ENCODE results near the gene TMEM178B. TPM values are rescaled to one million over a fixed set of nuclear protein-coding genes. Genes with fewer than 3 reads are reported as not detected.

TMEM178B gene
- total and polyA plus RNA-seq, 7 donors: 0.16 to 4.7 (median 1.4) TPM; not detected in 2

GRCh38 chr7:141408440-141408839, 334.6 kb downstream of the TMEM178B start:
- no peaks in the 10 kb centered on the region for H3K27me3 ChIP-seq
- WGBS, 2 donors: 51 to 58% methylated on average over 3 of the region's 3 CpGs
- no peaks in the 10 kb centered on the region for H3K36me3 ChIP-seq
- no peaks in the 10 kb centered on the region for H3K4me1 ChIP-seq
- intact Hi-C loops (cut with DNase I): no loop called here
- H3K27ac ChIP-seq: no peak overlapping the region
- H3K9me3 ChIP-seq: no peaks in the 10 kb centered on the region
- H3K4me3 ChIP-seq: no peak overlapping the region
- no peak for DNase-seq
- TF ChIP-seq POLR2AphosphoS5 (IDR thresholded peaks at IDR 0.05) (no peak), POLR2A (IDR thresholded peaks at IDR 0.05) (no peak), EP300 (IDR thresholded peaks at IDR 0.05) (no peak), CTCF (IDR thresholded peaks at IDR 0.05) (no peak)

DNA sequence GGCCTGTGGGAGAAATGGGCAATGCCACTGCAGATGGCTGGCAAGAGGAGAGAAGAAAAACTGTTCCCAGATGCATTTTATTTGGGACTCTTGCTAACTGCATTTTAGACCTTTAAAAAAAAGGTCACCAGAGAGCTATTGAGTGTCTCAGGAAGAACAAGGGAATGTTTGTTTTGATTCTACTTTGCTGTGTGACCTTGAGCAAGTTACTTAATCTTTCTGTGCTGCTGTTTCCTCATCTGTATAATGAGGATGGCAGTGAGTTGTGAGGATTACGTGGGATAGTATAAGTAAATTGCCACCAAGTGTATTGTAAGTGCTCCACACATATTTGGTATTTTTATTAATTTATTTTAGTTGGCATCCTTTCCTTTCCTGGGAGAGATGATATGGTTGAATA, 335.4 kb downstream of the TMEM178B start:
- Histone ChIP-seq H3K27ac (no peak overlapping the region), H3K36me3 (no peaks in the 10 kb centered on the region), H3K4me1 (no peaks in the 10 kb centered on the region), H3K9me3 (no peaks in the 10 kb centered on the region), H3K4me3 (no peak overlapping the region), H3K27me3 (no peaks in the 10 kb centered on the region)
- intact Hi-C loops (cut with DNase I): no loop called here
- TF ChIP-seq EP300 (IDR thresholded peaks at IDR 0.05): no peak
- no peak for TF ChIP-seq POLR2A (IDR thresholded peaks at IDR 0.05)
- TF ChIP-seq POLR2AphosphoS5 (IDR thresholded peaks at IDR 0.05): no peak
- no peak for TF ChIP-seq CTCF (IDR thresholded peaks at IDR 0.05)
- DNase-seq: no peak
- 45 to 81% methylated on average over 1 of the region's 1 CpG for WGBS, 2 donors

DNA sequence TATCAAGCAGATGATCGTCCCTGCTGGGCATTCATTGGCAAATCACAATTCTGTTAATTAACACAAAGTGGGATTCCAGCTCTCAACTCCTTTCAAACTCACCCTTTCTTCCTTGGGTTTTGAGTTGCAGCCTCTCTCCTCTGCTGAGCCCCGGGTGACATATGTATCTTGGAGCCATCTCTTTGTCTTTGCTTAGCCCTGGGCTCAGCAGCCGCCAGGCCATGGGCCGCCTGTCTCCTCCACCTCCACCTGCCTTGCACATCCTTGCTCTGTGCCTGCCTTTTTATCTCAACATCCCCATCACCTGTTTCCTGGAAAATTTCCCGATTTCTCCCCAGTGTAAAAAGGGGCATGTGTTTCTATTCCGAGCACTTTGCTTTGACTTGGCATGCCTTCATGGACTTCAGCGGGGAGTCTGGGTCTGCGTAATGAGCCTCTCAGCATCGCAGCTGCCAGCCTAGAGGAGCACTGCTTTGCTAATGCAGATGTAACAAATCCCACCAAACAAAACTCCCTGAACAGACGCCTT, 336.0 kb downstream of the TMEM178B start:
- TF ChIP-seq CTCF (IDR thresholded peaks at IDR 0.05) (no peak), EP300 (IDR thresholded peaks at IDR 0.05) (no peak), POLR2AphosphoS5 (IDR thresholded peaks at IDR 0.05) (no peak)
- intact Hi-C loops (cut with DNase I): no loop called here

GRCh38 chr7:141410353-141411000, 336.6 kb downstream of the TMEM178B start:
- DNase-seq: no peak
- TF ChIP-seq EP300 (IDR thresholded peaks at IDR 0.05) (no peak), POLR2A (IDR thresholded peaks at IDR 0.05) (no peak), POLR2AphosphoS5 (IDR thresholded peaks at IDR 0.05) (no peak), CTCF (IDR thresholded peaks at IDR 0.05) (no peak)
- intact Hi-C loops (cut with DNase I): no loop called here
- H3K4me1 ChIP-seq: no peaks in the 10 kb centered on the region
- 84 to 90% methylated on average over 7 of the region's 7 CpGs for WGBS, 2 donors
- H3K27me3 ChIP-seq: no peaks in the 10 kb centered on the region
- H3K27ac ChIP-seq: no peak overlapping the region
- no peaks in the 10 kb centered on the region for H3K36me3 ChIP-seq
- H3K4me3 ChIP-seq: no peak overlapping the region
- H3K9me3 ChIP-seq: no peaks in the 10 kb centered on the region

More for the DNA sequence above, 336.0 kb downstream of the TMEM178B start:
- 34 to 53% methylated on average over 10 of the region's 10 CpGs for WGBS, 2 donors
- no peaks in the 10 kb centered on the region for H3K36me3 ChIP-seq
- H3K9me3 ChIP-seq: no peaks in the 10 kb centered on the region
- H3K27me3 ChIP-seq: no peaks in the 10 kb centered on the region
- no peak overlapping the region for H3K27ac ChIP-seq
- DNase-seq: no peak
- H3K4me3 ChIP-seq: no peak overlapping the region
- no peaks in the 10 kb centered on the region for H3K4me1 ChIP-seq

DNA sequence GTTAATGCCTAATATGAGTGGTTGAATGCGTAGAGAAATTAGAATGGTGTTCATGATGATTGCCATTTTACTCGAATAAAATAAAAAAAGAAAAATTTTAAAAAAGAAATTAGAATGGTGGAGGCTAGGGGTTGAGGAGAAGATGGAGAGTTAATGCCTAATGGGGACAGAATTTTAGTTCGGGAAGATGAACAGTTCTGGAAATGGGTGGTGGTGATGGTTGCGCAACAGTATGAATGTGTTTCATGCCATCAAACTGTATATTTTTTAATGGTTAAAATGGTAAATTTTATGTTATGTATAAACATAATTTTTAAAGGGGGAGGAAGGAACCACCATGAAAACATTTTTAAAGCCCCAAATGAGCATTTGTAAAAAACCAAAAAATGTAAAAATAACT, 337.3 kb downstream of the TMEM178B start:
- Histone ChIP-seq H3K36me3 (no peaks in the 10 kb centered on the region), H3K9me3 (no peaks in the 10 kb centered on the region), H3K27me3 (no peaks in the 10 kb centered on the region), H3K4me3 (no peak overlapping the region), H3K27ac (no peak overlapping the region), H3K4me1 (no peaks in the 10 kb centered on the region)
- intact Hi-C loops (cut with DNase I): no loop called here
- 85 to 93% methylated on average over 4 of the region's 4 CpGs for WGBS, 2 donors
- no peak for DNase-seq
- no peak for TF ChIP-seq EP300 (IDR thresholded peaks at IDR 0.05)
- no peak for TF ChIP-seq POLR2A (IDR thresholded peaks at IDR 0.05)
- TF ChIP-seq POLR2AphosphoS5 (IDR thresholded peaks at IDR 0.05): no peak

All from sigmoid colon (tissue), 7 donors.